DND-41 (cell line): Measurements from ENCODE around the gene RPS27.

Experiments
- ATAC-seq: fragments of 200-7000 bp; cut with Tn5 transposase; 3 replicates; pipeline ENCODE4 v1.9.1; 2021; ENCODE audit warnings: low read depth; ENCODE audit not compliant: insufficient read depth
- DNase-seq: peaks from one replicate; pipeline ENCODE4 v3.0.0-alpha.2; 2020
- H2AFZ ChIP-seq: 2 replicates; pipeline ENCODE4 v1.6.0; 2012; ENCODE audit warnings: low read depth, low read length
- H3K27ac ChIP-seq: 2 replicates; pipeline ENCODE4 v1.5.1; 2012; ENCODE audit warnings: low read length, inconsistent platforms
- H3K27me3 ChIP-seq: fragments of 200-600 bp; sonication (generic); 2 replicates; pipeline ENCODE4 v1.6.0; 2012; ENCODE audit warnings: low read length, mild to moderate bottlenecking, inconsistent platforms; ENCODE audit not compliant: insufficient read depth, poor library complexity
- H3K36me3 ChIP-seq: 2 replicates; pipeline ENCODE4 v1.5.1; 2012; ENCODE audit warnings: low read length, inconsistent platforms; ENCODE audit not compliant: insufficient read depth
- H3K4me1 ChIP-seq: 2 replicates; pipeline ENCODE4 v1.5.1; 2012; ENCODE audit warnings: mild to moderate bottlenecking, low read length; ENCODE audit not compliant: insufficient read depth
- H3K4me2 ChIP-seq: 2 replicates; pipeline ENCODE4 v1.6.0; 2012; ENCODE audit warnings: mild to moderate bottlenecking, moderate library complexity, low read length, inconsistent platforms; ENCODE audit not compliant: insufficient read depth
- H3K4me3 ChIP-seq, 2 experiments: fragments of 200-600 bp in 1 of 2; shearing (Covaris generic) in 1 of 2; 2 replicates each; pipeline ENCODE4 v1.5.1; 2012 to 2016; ENCODE audit warnings: inconsistent platforms in 2 of 2, low read length in 2 of 2, mild to moderate bottlenecking in 2 of 2, low read depth in 1 of 2, moderate library complexity in 1 of 2
- H3K79me2 ChIP-seq: 2 replicates; pipeline ENCODE4 v1.6.0; 2012; ENCODE audit warnings: low read length, inconsistent platforms; ENCODE audit not compliant: insufficient read depth
- H3K9ac ChIP-seq: 2 replicates; pipeline ENCODE4 v1.6.0; 2012; ENCODE audit warnings: low read depth, mild to moderate bottlenecking, inconsistent platforms, low read length, moderate library complexity
- H3K9me3 ChIP-seq: 2 replicates; pipeline ENCODE4 v1.5.1; 2012; ENCODE audit warnings: low read length, moderate library complexity, mild to moderate bottlenecking, inconsistent platforms; ENCODE audit not compliant: insufficient read depth, severe bottlenecking
- H4K20me1 ChIP-seq: 2 replicates; pipeline ENCODE4 v1.6.0; 2012; ENCODE audit warnings: low read length; ENCODE audit not compliant: insufficient read depth
- CTCF ChIP-seq: IDR thresholded peaks from 2 replicates; pipeline ENCODE4 v1.5.1; 2012; ENCODE audit warnings: borderline replicate concordance, low read length, moderate library complexity, mild to moderate bottlenecking; ENCODE audit not compliant: poor library complexity, severe bottlenecking; ENCODE audit errors: extremely low read depth
- EZH2 ChIP-seq: IDR thresholded peaks from 3 replicates; pipeline ENCODE4 v1.6.1; 2012; ENCODE audit warnings: borderline replicate concordance, low read depth, mild to moderate bottlenecking, moderate library complexity, low read length, inconsistent platforms; ENCODE audit not compliant: severe bottlenecking

RPS27 gene

GRCh38 chr1:153962088-153963029, 28.2 kb upstream of the RPS27 start:
- peaks cover 27% of the 10 kb centered on the region for H3K36me3 ChIP-seq
- H3K9me3 ChIP-seq: no peaks in the 10 kb centered on the region
- H3K79me2 ChIP-seq: peaks cover 74% of the 10 kb centered on the region
- H3K9ac ChIP-seq: peak overlapping the region; percentile 87
- H4K20me1 ChIP-seq: peaks cover 9% of the 10 kb centered on the region
- peak overlapping the region; percentile 91 for H3K4me2 ChIP-seq
- no peaks in the 10 kb centered on the region for H3K27me3 ChIP-seq
- ATAC-seq: no peak
- no peak for DNase-seq
- TF ChIP-seq EZH2: no peak
- no peak for TF ChIP-seq CTCF
- peak overlapping the region; percentile 80 for H3K27ac ChIP-seq
- H2AFZ ChIP-seq: peak overlapping the region; percentile 90
- H3K4me1 ChIP-seq: peaks cover 67% of the 10 kb centered on the region
- H3K4me3 ChIP-seq: peak overlapping the region; percentile 80 to 89

GRCh38 chr1:153963030-153963849, 27.3 kb upstream of the RPS27 start, which contains the start of gene SLC39A1:
Gene SLC39A1, minus strand, starts transcription at chr1:153963537. Its CDS starts 822 bp downstream, at chr1:153962715.
- H4K20me1 ChIP-seq: peaks cover under 1% of the 10 kb centered on the region; the same call in 1 of the 2 replicates
- H2AFZ ChIP-seq: peak within 1 kb of the TSS; percentile 90
- DNase-seq: peak; percentile 99
- no peak for TF ChIP-seq EZH2
- peak; percentile 70 for ATAC-seq
- peak within 1 kb of the TSS; percentile 80 to 89 for H3K4me3 ChIP-seq
- H3K4me1 ChIP-seq: peaks cover 67% of the 10 kb centered on the region
- H3K4me2 ChIP-seq: peak within 1 kb of the TSS; percentile 91
- no peaks in the 10 kb centered on the region for H3K9me3 ChIP-seq
- peak within 1 kb of the TSS; percentile 87 for H3K9ac ChIP-seq
- peaks cover 24% of the 10 kb centered on the region for H3K36me3 ChIP-seq
- H3K79me2 ChIP-seq: peaks cover 71% of the 10 kb centered on the region
- no peaks in the 10 kb centered on the region for H3K27me3 ChIP-seq
- H3K27ac ChIP-seq: peak within 1 kb of the TSS; percentile 80

GRCh38 chr1:153963850-153964331, 26.7 kb upstream of the RPS27 start:
- H3K79me2 ChIP-seq: peaks cover 74% of the 10 kb centered on the region
- H3K36me3 ChIP-seq: peaks cover 24% of the 10 kb centered on the region
- ATAC-seq: no peak
- no peaks in the 10 kb centered on the region for H3K9me3 ChIP-seq
- peak overlapping the region; percentile 80 for H3K27ac ChIP-seq
- H3K4me3 ChIP-seq: peak overlapping the region; percentile 80 to 89; a peak in 3 of 4 replicates
- H3K9ac ChIP-seq: peak overlapping the region; percentile 87
- H3K4me2 ChIP-seq: peak overlapping the region; percentile 91
- H2AFZ ChIP-seq: peak overlapping the region; percentile 84
- H3K27me3 ChIP-seq: no peaks in the 10 kb centered on the region
- TF ChIP-seq CTCF (no peak), EZH2 (no peak)
- H4K20me1 ChIP-seq: no peaks in the 10 kb centered on the region; the same call in 1 of the 2 replicates
- peaks cover 71% of the 10 kb centered on the region for H3K4me1 ChIP-seq
- DNase-seq: no peak
